Rectal smooth muscle tissue (tissue), 1 donor: ENCODE measurements around the gene IDI2.

Source experiments
- H3K27ac ChIP-seq: one replicate; pipeline ENCODE4 v1.7.0; 2013; ENCODE audit warnings: low read depth, low read length, inconsistent platforms
- H3K27me3 ChIP-seq: one replicate; pipeline ENCODE4 v1.7.0; 2013; ENCODE audit warnings: low read length; ENCODE audit not compliant: control insufficient read depth, insufficient read depth
- H3K36me3 ChIP-seq: one replicate; pipeline ENCODE4 v1.7.0; 2013; ENCODE audit warnings: low read length; ENCODE audit not compliant: control insufficient read depth, insufficient read depth
- H3K4me1 ChIP-seq: one replicate; pipeline ENCODE4 v1.7.0; 2013; ENCODE audit warnings: low read length; ENCODE audit not compliant: control insufficient read depth, insufficient read depth
- H3K4me3 ChIP-seq: one replicate; pipeline ENCODE4 v1.7.0; 2013; ENCODE audit warnings: low read length
- H3K9ac ChIP-seq: one replicate; pipeline ENCODE4 v1.7.0; 2013; ENCODE audit warnings: low read length

IDI2 gene

GRCh38 chr10:986137-986825, 39.4 kb downstream of the IDI2 start:
- no peak overlapping the region for H3K27ac ChIP-seq
- H3K4me1 ChIP-seq, result peaks cover 12% of the 10 kb centered on the region
- no peak overlapping the region for H3K9ac ChIP-seq

GRCh38 chr10:985361-985760, 40.3 kb downstream of the IDI2 start:
- Histone ChIP-seq H3K9ac (no peak overlapping the region), H3K4me3 (no peak overlapping the region), H3K36me3 (no peaks in the 10 kb centered on the region), H3K27me3 (no peaks in the 10 kb centered on the region), H3K27ac (no peak overlapping the region), H3K4me1 (peaks cover 12% of the 10 kb centered on the region)

More at GRCh38 chr10:986137-986825, 39.4 kb downstream of the IDI2 start:
- Histone ChIP-seq H3K4me3 (no peak overlapping the region), H3K27me3 (no peaks in the 10 kb centered on the region), H3K36me3 (no peaks in the 10 kb centered on the region)

- Histone ChIP-seq H3K36me3 (no peaks in the 10 kb centered on the region), H3K4me1 (peaks cover 10% of the 10 kb centered on the region), H3K27ac (no peak overlapping the region), H3K9ac (no peak overlapping the region), H3K4me3 (no peak overlapping the region), H3K27me3 (no peaks in the 10 kb centered on the region)
Observed at GRCh38 chr10:983971-984655, 41.5 kb downstream of the IDI2 start.

- Histone ChIP-seq H3K4me3 (no peak overlapping the region), H3K4me1 (peaks cover 8% of the 10 kb centered on the region), H3K27ac (no peak overlapping the region), H3K36me3 (no peaks in the 10 kb centered on the region), H3K9ac (no peak overlapping the region), H3K27me3 (no peaks in the 10 kb centered on the region)
Observed at GRCh38 chr10:983401-983800, 42.3 kb downstream of the IDI2 start.

GRCh38 chr10:980468-981093, 45.1 kb downstream of the IDI2 start:
- Histone ChIP-seq H3K4me1 (no peaks in the 10 kb centered on the region), H3K4me3 (no peak overlapping the region), H3K27me3 (no peaks in the 10 kb centered on the region), H3K36me3 (no peaks in the 10 kb centered on the region), H3K9ac (no peak overlapping the region), H3K27ac (no peak overlapping the region)

- H3K27me3 ChIP-seq, result no peaks in the 10 kb centered on the region
- no peak overlapping the region for H3K4me3 ChIP-seq
- H3K36me3 ChIP-seq, result no peaks in the 10 kb centered on the region
- H3K27ac ChIP-seq, result no peak overlapping the region
- no peaks in the 10 kb centered on the region for H3K4me1 ChIP-seq
- H3K9ac ChIP-seq, result no peak overlapping the region
Observed at GRCh38 chr10:978826-979421, 46.7 kb downstream of the IDI2 start.

- H3K9ac ChIP-seq, result no peak overlapping the region
- H3K27ac ChIP-seq, result no peak overlapping the region
- no peaks in the 10 kb centered on the region for H3K36me3 ChIP-seq
- H3K4me1 ChIP-seq, result no peaks in the 10 kb centered on the region
- H3K4me3 ChIP-seq, result no peak overlapping the region
- H3K27me3 ChIP-seq, result no peaks in the 10 kb centered on the region
Observed at GRCh38 chr10:976316-976715, 49.3 kb downstream of the IDI2 start.

GRCh38 chr10:974785-975074, 50.9 kb downstream of the IDI2 start:
- Histone ChIP-seq H3K36me3 (no peaks in the 10 kb centered on the region), H3K9ac (no peak overlapping the region), H3K27ac (no peak overlapping the region), H3K27me3 (no peaks in the 10 kb centered on the region), H3K4me3 (no peak overlapping the region), H3K4me1 (peaks cover 6% of the 10 kb centered on the region)

- Histone ChIP-seq H3K4me3 (no peak overlapping the region), H3K27ac (no peak overlapping the region), H3K36me3 (no peaks in the 10 kb centered on the region), H3K4me1 (peaks cover 6% of the 10 kb centered on the region), H3K9ac (no peak overlapping the region), H3K27me3 (no peaks in the 10 kb centered on the region)
Observed at GRCh38 chr10:974038-974784, 51.4 kb downstream of the IDI2 start.

- H3K27me3 ChIP-seq, result no peaks in the 10 kb centered on the region
- no peaks in the 10 kb centered on the region for H3K36me3 ChIP-seq
- no peak overlapping the region for H3K9ac ChIP-seq
- no peak overlapping the region for H3K27ac ChIP-seq
- no peak overlapping the region for H3K4me3 ChIP-seq
- H3K4me1 ChIP-seq, result peaks cover 6% of the 10 kb centered on the region
Observed at GRCh38 chr10:972763-973162, 52.9 kb downstream of the IDI2 start.

- Histone ChIP-seq H3K27me3 (no peaks in the 10 kb centered on the region), H3K4me1 (peaks cover 6% of the 10 kb centered on the region), H3K36me3 (no peaks in the 10 kb centered on the region), H3K27ac (no peak overlapping the region), H3K9ac (no peak overlapping the region), H3K4me3 (no peak overlapping the region)
Observed at GRCh38 chr10:971613-972012, 54.0 kb downstream of the IDI2 start.

GRCh38 chr10:971150-971542, 54.5 kb downstream of the IDI2 start:
- Histone ChIP-seq H3K36me3 (no peaks in the 10 kb centered on the region), H3K4me3 (no peak overlapping the region), H3K9ac (no peak overlapping the region), H3K4me1 (peaks cover 6% of the 10 kb centered on the region), H3K27ac (no peak overlapping the region), H3K27me3 (no peaks in the 10 kb centered on the region)
